Stomach (tissue), 9 donors: ENCODE measurements around the gene AFDN. TPM values are rescaled to one million over a fixed set of nuclear protein-coding genes. Genes with fewer than 3 reads are reported as not detected.

Experiments
- DNase-seq, 2 donors: peaks; one replicate each; pipeline versions ENCODE4 v3.0.0 to v3.0.0-alpha.2; 2013 to 2019
- H3K27ac ChIP-seq, 5 donors: fragments of 200-600 bp in 4 of 5; sonication (generic) in 4 of 5; one replicate each; pipeline ENCODE4 v1.5.1; 2013 to 2019; ENCODE audit warnings: mild to moderate bottlenecking in 1 of 5, moderate library complexity in 1 of 5
- H3K27me3 ChIP-seq, 3 donors: fragments of 200-600 bp; sonication (generic); one replicate each; pipeline ENCODE4 v1.5.1; 2017 to 2019; ENCODE audit warnings: mixed run types in 1 of 3
- H3K36me3 ChIP-seq, 4 donors: fragments of 200-600 bp; sonication (generic); 1 replicate in 3 of 4; 2 replicates in 1 of 4; pipeline ENCODE4 v1.5.1; 2016 to 2019
- H3K4me1 ChIP-seq, 4 donors: fragments of 200-600 bp; sonication (generic); one replicate each; pipeline ENCODE4 v1.5.1; 2016 to 2019
- H3K4me3 ChIP-seq, 4 donors: fragments of 200-600 bp; sonication (generic) in 3 of 4; one replicate each; pipeline ENCODE4 v1.5.1; 2016 to 2019; ENCODE audit warnings: mild to moderate bottlenecking in 1 of 4
- H3K9me3 ChIP-seq, 4 donors: fragments of 200-600 bp; sonication (generic); one replicate each; pipeline ENCODE4 v1.5.1; 2016 to 2019
- EP300 ChIP-seq: sonication (generic); formaldehyde crosslinking; IDR thresholded peaks from one replicate; pipeline ENCODE4 v1.6.1; 2017; ENCODE audit warnings: antibody characterized with exemption
- POLR2A ChIP-seq, 4 donors: fragments of 450-650 bp; IDR thresholded peaks; one replicate each; pipeline ENCODE4 v1.6.1; 2016; ENCODE audit warnings: antibody characterized with exemption in 4 of 4, control low read depth in 2 of 4, mild to moderate bottlenecking in 1 of 4, moderate library complexity in 1 of 4
- POLR2AphosphoS5 ChIP-seq, 3 donors: sonication (generic); formaldehyde crosslinking; IDR thresholded peaks; one replicate each; pipeline ENCODE4 v1.6.1; 2016; ENCODE audit warnings: antibody characterized with exemption in 3 of 3
- WGBS, 5 donors: extraction: QIAGEN DNeasy Blood & Tissue Kit in 3 of 5; methylation state at CpG; one replicate each; pipeline versions ENCODE4 v1.1.5 to v1.1.7; 2013 to 2018; 5-methylcytosine and 5-hydroxymethylcytosine counted together
- intact Hi-C: fragments of 100-400 bp; cut with DNase I; formaldehyde crosslinking; loops from one replicate; pipeline ENCODE4 v1.15.1; 2023; ENCODE audit warnings: low total_unique reads
- polyA plus RNA-seq, 3 donors: library from polyadenylated mRNA; stranded (reverse); fragments of 200-250 nt; gene quantifications; one replicate each; pipeline ENCODE4 v1.2.3, GENCODE V29; 2013
- total RNA-seq, 5 donors: library from RNA; depleted of rRNA; stranded (reverse); fragments of >200 nt; gene quantifications; one replicate each; pipeline versions ENCODE4 v1.1.0 to v1.2.3, GENCODE V29; 2014 to 2016
- TF ChIP-seq, protein P1 (sequence below), 7 experiments: fragments of 450-650 bp in 4 of 7; fragments of 200-600 bp in 3 of 7; sonication (generic) in 3 of 7; IDR thresholded peaks; one replicate each; pipeline ENCODE4 v1.5.1; 2016 to 2019; ENCODE audit warnings: antibody characterized with exemption in 7 of 7, control low read depth in 2 of 7, mild to moderate bottlenecking in 1 of 7
- donor health status: healthy with polysubstance abuse.
- donor health status: Bipolar disorder and iron deficiency.
- donor health status: healthy.

Gene AFDN
- total and polyA plus RNA-seq, 8 donors, result 24.8 to 521 (median 114) TPM

DNA sequence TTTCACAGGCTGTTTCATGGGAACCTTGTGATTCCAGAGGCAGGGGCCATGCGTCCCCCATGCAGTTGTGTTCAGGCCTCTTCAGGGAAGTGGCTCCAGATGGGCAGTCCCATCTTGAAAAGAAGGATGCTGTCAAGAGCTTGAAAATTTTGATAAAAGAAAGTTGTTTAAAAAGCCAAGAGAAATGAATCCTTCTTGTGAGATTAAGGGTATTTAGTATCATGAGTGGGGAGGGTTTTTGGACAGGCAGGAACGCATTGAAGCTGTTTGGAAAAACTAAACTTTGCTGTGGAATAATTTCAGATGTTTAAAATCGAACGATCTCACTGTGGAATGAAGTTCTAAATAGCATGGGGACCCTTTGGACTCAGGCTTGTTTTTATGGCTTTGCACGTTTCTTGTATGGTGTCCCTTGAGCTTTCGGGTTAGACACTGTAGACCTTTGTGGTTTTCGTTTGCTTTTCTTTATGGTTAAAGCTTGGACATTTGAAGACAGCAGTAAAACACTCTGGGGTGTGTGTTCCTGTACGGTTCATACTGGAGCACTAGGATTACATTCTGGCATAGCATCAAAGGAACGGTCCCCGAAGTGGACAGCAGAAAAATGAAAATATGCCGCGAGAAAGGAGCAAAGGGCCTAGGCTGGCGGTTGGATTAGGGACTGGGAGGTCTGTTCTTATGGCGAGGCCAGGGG lies 188.9 kb downstream of the AFDN start:
- WGBS, 5 donors, result 72 to 83% (median 77%) methylated on average over 14 of the region's 14 CpGs
- no peak for DNase-seq
- H3K4me1 ChIP-seq, result peaks cover 0 to 4% (median 0%) of the 10 kb centered on the region in 4 donors

DNA sequence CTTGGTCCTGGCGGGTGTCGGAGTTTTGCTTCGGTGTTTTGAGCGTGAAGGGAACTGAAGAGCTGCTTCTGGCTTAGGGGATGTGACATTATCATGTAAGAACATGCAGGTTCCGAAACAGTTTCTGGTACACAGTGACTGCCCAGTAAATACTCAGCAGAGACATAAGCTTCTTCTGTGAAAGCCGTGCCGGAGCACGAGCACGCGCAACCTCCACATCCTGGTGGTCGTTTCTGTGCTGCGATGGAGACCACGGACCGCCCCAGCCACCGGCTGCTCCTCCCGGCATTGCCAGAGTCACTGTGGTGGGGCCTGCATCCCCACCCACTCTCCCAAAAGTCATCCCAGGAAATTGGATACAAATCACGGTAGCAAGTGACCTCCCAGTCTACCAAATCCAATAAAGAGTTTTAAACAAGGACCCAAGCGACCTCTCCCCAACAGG lies 189.5 kb downstream of the AFDN start:
- H3K36me3 ChIP-seq, result no peaks in the 10 kb centered on the region
- H3K4me1 ChIP-seq, result peaks cover 0 to 4% (median 0%) of the 10 kb centered on the region in 4 donors
- no peaks in the 10 kb centered on the region for H3K27me3 ChIP-seq
- intact Hi-C loops, result no loop called here
- TF ChIP-seq POLR2AphosphoS5 (IDR thresholded peaks at IDR 0.05) (no peak), EP300 (no peak), POLR2A (IDR thresholded peaks at IDR 0.05) (no peak)
- TF ChIP-seq, protein P1, sequence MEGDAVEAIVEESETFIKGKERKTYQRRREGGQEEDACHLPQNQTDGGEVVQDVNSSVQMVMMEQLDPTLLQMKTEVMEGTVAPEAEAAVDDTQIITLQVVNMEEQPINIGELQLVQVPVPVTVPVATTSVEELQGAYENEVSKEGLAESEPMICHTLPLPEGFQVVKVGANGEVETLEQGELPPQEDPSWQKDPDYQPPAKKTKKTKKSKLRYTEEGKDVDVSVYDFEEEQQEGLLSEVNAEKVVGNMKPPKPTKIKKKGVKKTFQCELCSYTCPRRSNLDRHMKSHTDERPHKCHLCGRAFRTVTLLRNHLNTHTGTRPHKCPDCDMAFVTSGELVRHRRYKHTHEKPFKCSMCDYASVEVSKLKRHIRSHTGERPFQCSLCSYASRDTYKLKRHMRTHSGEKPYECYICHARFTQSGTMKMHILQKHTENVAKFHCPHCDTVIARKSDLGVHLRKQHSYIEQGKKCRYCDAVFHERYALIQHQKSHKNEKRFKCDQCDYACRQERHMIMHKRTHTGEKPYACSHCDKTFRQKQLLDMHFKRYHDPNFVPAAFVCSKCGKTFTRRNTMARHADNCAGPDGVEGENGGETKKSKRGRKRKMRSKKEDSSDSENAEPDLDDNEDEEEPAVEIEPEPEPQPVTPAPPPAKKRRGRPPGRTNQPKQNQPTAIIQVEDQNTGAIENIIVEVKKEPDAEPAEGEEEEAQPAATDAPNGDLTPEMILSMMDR (IDR thresholded peaks at IDR 0.05), result no peak
- peaks cover 0 to 16% (median 6%) of the 10 kb centered on the region in 4 donors for H3K9me3 ChIP-seq
- whole genome bisulfite sequencing, 5 donors, result 78 to 92% (median 90%) methylated on average over 15 to 18 of the region's 18 CpGs
- H3K27ac ChIP-seq, result no peak overlapping the region
- H3K4me3 ChIP-seq, result no peak overlapping the region
- DNase-seq, result no peak

More for the DNA sequence above, 188.9 kb downstream of the AFDN start:
- H3K9me3 ChIP-seq, result peaks cover 4 to 21% (median 11%) of the 10 kb centered on the region in 4 donors
- intact Hi-C loops, result no loop called here
- H3K36me3 ChIP-seq, result no peaks in the 10 kb centered on the region
- no peak overlapping the region for H3K4me3 ChIP-seq
- TF ChIP-seq EP300 (no peak), POLR2A (IDR thresholded peaks at IDR 0.05) (no peak), POLR2AphosphoS5 (IDR thresholded peaks at IDR 0.05) (no peak)
- TF ChIP-seq, protein P1 (IDR thresholded peaks at IDR 0.05), result no peak
- no peak overlapping the region for H3K27ac ChIP-seq
- H3K27me3 ChIP-seq, result no peaks in the 10 kb centered on the region

DNA sequence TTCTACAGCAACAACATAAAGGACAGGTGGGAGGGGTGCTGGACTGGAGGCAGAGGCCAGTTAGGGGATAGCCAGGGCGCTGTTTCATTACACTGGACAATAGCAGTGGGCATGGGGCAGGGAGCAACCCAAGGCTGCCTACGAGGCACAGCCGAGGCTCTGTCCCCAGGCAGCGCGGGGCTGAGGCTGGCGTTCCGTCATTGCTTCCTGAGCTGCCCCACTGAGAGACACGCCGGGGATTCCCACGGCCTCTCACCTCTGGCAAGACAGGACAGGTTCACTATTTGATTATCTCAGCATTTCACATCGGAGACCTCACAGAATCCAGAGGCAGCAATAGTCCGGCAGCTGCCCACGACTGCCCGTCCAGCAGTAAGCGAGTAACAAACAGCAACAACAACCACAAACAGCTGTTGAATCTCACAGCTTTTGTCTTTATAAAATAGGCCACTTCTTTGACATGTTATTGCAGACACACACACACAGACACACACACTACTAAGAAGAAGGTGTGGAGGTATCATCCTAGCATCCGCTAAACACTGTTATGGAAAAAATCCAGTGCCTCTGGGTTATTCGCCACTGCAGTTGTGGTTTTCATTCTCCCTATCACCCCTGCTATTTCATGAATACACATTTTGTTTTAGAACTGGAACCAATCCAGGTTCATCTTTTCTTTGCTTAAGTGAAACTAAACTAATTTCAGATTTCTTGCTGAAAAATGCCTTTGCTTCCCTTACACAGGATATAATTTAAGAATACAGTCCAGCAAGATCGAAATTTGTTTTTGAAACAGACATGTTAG lies 190.2 kb downstream of the AFDN start:
- intact Hi-C loops, result no loop called here
- no peak for DNase-seq
- Histone ChIP-seq H3K4me1 (peaks cover 0 to 4% (median 0%) of the 10 kb centered on the region in 4 donors), H3K4me3 (no peak overlapping the region), H3K27ac (peak overlapping the region in 2 of 5 donors; percentile 14 to 25), H3K27me3 (no peaks in the 10 kb centered on the region), H3K36me3 (no peaks in the 10 kb centered on the region), H3K9me3 (peaks cover 0 to 8% (median 3%) of the 10 kb centered on the region in 4 donors)
- no peak for TF ChIP-seq EP300
- TF ChIP-seq POLR2AphosphoS5 (IDR thresholded peaks at IDR 0.05), result no peak
- TF ChIP-seq POLR2A (IDR thresholded peaks at IDR 0.05), result no peak
- TF ChIP-seq, protein P1 (IDR thresholded peaks at IDR 0.05), result no peak
- WGBS, 5 donors, result 65 to 83% (median 74%) methylated on average over 18 of the region's 18 CpGs

DNA sequence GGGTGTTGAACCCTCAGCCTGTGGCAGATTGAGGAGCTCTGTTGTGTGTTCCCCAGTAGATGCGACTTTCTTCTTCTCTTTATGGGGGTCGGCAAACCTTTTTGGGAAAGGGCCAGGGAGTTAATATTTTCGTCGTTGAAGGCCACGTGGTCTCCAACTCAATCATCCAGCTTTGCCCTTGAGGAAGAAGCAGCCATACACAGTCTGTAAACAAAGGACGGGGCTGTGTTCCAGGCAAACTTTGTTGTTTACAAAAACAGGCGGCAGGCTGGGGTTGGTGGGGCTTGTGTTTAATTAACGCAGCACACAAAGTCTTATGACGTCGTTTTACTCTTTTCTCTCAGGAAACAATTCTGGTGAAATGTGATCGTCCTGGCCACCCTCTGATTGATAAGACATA lies 190.9 kb downstream of the AFDN start:
- DNase-seq, result no peak
- Histone ChIP-seq H3K9me3 (peaks cover 0 to 1% (median under 1%) of the 10 kb centered on the region in 4 donors), H3K4me1 (peaks cover 0 to 4% (median 0%) of the 10 kb centered on the region in 4 donors), H3K27me3 (no peaks in the 10 kb centered on the region), H3K27ac (no peak overlapping the region), H3K36me3 (no peaks in the 10 kb centered on the region), H3K4me3 (no peak overlapping the region)
- TF ChIP-seq POLR2A (IDR thresholded peaks at IDR 0.05), result no peak
- TF ChIP-seq POLR2AphosphoS5 (IDR thresholded peaks at IDR 0.05), result no peak
- TF ChIP-seq, protein P1 (IDR thresholded peaks at IDR 0.05), result no peak
- TF ChIP-seq EP300, result no peak
- intact Hi-C loops, result no loop called here
- 25 to 45% (median 34%) methylated on average over 11 of the region's 11 CpGs for WGBS, 5 donors
